Fibroblast of pulmonary artery (primary cell): ENCODE measurements around the gene PDE4D.
"Not testable (repeated sequence)": the region's sequence is repeated elsewhere in the genome, so short reads cannot be mapped to it uniquely, and the experiment has no call there.

Experiments used
- DNase-seq: peaks from one replicate; pipeline ENCODE4 v3.0.0-alpha.2; 2010; ENCODE audit warnings: low read depth
- H3K4me3 ChIP-seq: replicated peaks from 2 replicates; pipeline ENCODE4 v1.5.1; 2011; ENCODE audit warnings: low read depth, mild to moderate bottlenecking, control low read depth, low read length, moderate library complexity
- CTCF ChIP-seq: IDR thresholded peaks from 2 replicates; pipeline ENCODE4 v1.5.1; 2011; ENCODE audit warnings: mild to moderate bottlenecking, control low read depth, low read length, inconsistent platforms; ENCODE audit errors: missing control alignments

Gene PDE4D

DNA sequence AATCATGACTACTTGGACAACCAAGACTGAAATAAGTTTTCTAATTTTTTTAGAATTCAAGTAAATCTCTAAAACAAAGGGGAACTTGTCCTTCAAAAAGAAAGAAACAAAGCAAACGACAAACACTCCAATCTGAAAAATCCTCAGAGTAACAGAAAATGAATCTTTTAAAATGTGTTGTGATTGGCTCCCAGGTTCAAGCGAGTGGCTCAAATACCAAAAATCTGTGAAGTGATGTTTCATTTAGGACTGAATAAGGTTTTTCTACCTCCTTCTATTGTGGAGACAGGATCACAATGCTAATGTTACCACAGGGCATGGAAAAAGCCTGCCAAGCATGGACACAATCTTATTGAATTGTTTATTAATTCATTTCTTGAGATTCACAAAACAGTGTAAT is 895.0 kb downstream of the PDE4D start:
- DNase-seq: no peak
- TF ChIP-seq CTCF: no peak

DNA sequence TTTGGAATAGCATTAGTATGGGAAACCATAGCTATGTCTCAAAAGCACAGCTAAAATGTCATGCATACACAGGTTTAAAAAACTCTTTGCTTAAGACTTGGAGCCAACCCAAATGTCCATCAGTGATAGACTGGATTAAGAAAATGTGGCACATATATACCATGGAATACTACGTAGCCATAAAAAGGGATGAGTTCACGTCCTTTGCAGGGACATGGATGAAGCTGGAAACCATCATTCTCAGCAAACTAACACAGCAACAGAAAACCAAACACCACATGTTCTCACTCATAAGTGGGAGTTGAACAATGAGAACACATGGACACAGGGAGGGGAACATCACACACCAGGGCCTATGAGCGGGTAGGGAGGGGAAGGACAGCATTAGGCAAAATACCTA is 897.7 kb downstream of the PDE4D start:
- DNase-seq, H3K4me3 ChIP-seq: not testable (repeated sequence)

More for the DNA sequence above, 895.0 kb downstream of the PDE4D start:
- no peak overlapping the region for H3K4me3 ChIP-seq

- TF ChIP-seq CTCF: no peak
- no peak overlapping the region for H3K4me3 ChIP-seq
- DNase-seq: no peak
Observed at GRCh38 chr5:58993461-58993860, 900.1 kb downstream of the PDE4D start.

DNA sequence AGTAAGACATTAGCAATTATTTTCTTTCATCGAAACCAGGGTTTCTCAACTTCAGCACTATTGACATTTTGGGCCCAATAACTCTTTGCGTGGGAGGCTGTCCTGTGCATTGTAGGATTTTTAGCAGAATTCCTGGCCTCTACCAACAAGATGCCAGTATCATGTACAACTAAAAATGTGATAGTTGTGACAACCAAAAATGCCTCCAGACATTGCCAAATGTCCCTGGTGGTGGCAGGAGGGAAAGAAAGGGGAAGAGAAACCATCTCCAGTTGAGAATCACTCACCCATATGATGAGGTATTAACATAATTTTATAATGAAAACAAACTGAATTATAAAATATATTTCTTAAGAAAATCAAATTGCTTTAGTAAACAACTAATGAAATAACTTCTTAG is 904.6 kb downstream of the PDE4D start:
- H3K4me3 ChIP-seq: no peak overlapping the region
- DNase-seq: no peak
- TF ChIP-seq CTCF: no peak

DNA sequence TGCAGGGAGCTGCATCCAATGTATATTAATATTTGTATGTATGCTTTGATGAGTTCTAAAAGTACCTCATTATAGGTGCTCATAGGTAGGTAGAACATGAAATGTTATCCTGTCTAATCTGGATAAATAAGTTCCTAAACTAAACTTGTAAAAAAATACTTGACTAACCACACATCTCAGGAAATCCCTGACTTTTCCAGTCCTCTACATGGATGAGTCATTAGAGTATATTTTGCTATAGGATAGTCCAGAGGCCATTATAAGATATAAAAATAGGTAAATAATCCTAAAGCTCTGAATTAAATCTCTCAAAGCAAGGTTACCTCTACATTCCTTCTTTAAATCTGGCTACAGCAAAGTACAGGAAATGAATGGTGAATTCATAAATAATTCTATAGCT is 906.3 kb downstream of the PDE4D start:
- TF ChIP-seq CTCF: no peak
- no peak for DNase-seq
- no peak overlapping the region for H3K4me3 ChIP-seq

DNA sequence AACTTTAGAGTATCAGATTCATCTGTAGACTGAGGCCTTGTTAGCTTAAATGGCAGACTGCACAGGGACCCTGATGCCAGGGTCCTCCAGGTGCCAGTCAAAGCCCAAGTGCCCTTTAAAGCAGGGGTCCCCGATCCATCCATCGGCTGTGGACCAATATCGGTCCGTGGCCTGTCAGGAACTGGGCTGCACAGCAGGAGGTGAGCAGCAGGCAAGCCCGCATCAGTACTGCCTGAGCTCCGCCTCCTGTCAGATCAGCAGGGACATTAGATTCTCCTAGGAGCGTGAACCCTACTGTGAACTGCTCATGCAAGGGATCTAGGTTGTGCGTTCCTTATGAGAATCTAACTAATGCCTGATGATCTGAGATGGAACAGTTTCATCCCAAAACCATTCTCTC is 907.2 kb downstream of the PDE4D start:
- no peak overlapping the region for H3K4me3 ChIP-seq
- no peak for TF ChIP-seq CTCF
- no peak for DNase-seq

GRCh38 chr5:58985759-58986158 is 907.8 kb downstream of the PDE4D start:
- TF ChIP-seq CTCF: no peak
- DNase-seq: no peak
- H3K4me3 ChIP-seq: no peak overlapping the region

- no peak for DNase-seq
- TF ChIP-seq CTCF: no peak
- no peak overlapping the region for H3K4me3 ChIP-seq
Observed at GRCh38 chr5:58985311-58985710, 908.2 kb downstream of the PDE4D start.
